WI38 (cell line): ENCODE measurements around the gene FZD8.
"Not testable (repeated sequence)": the region's sequence is repeated elsewhere in the genome, so short reads cannot be mapped to it uniquely, and the experiment has no call there.

Experiments
- H3K4me3 ChIP-seq: 2 replicates; pipeline ENCODE4 v1.5.1; 2011; ENCODE audit warnings: low read depth, mild to moderate bottlenecking, control low read depth, low read length
- TF ChIP-seq, protein P1 (sequence below): IDR thresholded peaks from 2 replicates; pipeline ENCODE4 v1.5.1; 2012; ENCODE audit warnings: low read depth, mild to moderate bottlenecking, control low read depth, low read length

FZD8 gene, protein sequence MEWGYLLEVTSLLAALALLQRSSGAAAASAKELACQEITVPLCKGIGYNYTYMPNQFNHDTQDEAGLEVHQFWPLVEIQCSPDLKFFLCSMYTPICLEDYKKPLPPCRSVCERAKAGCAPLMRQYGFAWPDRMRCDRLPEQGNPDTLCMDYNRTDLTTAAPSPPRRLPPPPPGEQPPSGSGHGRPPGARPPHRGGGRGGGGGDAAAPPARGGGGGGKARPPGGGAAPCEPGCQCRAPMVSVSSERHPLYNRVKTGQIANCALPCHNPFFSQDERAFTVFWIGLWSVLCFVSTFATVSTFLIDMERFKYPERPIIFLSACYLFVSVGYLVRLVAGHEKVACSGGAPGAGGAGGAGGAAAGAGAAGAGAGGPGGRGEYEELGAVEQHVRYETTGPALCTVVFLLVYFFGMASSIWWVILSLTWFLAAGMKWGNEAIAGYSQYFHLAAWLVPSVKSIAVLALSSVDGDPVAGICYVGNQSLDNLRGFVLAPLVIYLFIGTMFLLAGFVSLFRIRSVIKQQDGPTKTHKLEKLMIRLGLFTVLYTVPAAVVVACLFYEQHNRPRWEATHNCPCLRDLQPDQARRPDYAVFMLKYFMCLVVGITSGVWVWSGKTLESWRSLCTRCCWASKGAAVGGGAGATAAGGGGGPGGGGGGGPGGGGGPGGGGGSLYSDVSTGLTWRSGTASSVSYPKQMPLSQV

DNA sequence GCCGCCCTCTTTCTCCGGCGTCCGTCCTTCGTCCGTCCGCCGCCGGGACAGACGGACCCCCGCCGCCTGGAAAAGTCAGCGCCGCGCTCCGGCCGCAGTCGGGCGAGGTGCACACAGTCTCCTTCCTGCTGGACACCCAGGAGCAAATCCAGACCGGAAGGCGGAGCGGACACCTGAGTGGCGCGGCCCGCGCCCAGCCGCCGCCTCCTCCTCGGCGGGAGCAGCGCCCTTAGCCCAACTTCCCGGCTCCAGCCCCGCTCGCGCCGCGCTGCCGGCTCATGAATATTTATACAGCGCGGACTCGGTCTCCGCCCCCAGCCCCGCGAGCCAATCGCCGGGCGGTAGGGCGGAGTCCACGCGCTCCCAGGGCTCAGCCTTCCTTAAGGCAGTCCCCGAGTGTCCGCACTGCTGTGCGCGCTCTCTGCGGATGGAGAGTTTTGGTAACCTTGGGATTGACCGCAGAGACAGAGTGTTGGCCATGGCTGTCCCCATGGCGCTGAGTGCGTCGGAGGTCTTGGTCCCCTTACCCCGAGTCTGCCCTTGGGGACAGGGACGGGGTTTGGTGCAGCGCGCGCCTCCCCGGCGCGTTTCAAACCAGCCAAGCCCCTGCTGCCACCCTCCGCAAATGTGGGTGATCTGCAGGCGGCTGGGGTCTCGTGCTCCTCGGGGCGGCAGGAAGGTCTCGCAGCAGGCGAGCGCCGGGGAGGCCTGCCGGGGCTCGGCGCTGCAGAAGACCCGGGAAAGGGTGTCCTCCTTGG, at the start of gene FZD8:
FZD8 (minus strand) TSS at position 262 of the 758 bp plus-strand sequence. CDS start 867 bp downstream, outside the sequence.
- TF ChIP-seq, protein P1, sequence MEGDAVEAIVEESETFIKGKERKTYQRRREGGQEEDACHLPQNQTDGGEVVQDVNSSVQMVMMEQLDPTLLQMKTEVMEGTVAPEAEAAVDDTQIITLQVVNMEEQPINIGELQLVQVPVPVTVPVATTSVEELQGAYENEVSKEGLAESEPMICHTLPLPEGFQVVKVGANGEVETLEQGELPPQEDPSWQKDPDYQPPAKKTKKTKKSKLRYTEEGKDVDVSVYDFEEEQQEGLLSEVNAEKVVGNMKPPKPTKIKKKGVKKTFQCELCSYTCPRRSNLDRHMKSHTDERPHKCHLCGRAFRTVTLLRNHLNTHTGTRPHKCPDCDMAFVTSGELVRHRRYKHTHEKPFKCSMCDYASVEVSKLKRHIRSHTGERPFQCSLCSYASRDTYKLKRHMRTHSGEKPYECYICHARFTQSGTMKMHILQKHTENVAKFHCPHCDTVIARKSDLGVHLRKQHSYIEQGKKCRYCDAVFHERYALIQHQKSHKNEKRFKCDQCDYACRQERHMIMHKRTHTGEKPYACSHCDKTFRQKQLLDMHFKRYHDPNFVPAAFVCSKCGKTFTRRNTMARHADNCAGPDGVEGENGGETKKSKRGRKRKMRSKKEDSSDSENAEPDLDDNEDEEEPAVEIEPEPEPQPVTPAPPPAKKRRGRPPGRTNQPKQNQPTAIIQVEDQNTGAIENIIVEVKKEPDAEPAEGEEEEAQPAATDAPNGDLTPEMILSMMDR = no peak
- H3K4me3 ChIP-seq = peak within 1 kb of the TSS; percentile 73

DNA sequence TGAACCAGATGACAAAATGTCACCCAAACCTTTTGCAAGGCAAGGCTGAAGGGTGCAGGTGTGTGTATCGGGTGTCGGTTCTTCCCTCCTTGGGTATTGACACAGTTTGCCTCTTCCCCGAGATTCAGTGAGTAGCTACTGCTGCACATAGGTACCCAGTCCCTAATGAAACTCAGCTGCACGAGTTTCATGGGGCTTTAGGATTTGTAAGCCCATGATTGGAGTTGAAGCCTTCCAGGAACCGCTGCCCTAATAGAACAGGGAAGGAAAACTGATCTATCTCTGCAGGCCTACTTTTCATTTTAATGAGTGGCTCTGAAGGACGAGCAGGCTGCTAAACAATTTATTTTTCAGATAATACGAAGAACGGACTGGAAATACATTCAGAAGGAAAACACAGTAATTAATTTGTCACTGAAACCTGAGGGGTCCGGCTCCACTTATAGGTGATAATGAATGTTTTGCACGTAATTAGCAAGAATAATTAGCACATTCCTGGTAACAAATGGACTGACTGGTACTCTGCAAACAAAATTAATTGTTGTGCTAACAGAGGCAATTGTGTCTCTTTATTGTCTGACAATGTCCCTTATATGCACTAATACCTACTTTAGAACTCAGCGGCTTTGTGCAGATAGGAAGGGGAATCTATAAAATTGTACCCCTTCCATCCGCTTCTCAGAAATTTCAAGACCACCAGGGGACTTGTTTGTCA, 49.6 kb upstream of the FZD8 start:
- H3K4me3 ChIP-seq = no peak overlapping the region
- TF ChIP-seq, protein P1 = no peak

DNA sequence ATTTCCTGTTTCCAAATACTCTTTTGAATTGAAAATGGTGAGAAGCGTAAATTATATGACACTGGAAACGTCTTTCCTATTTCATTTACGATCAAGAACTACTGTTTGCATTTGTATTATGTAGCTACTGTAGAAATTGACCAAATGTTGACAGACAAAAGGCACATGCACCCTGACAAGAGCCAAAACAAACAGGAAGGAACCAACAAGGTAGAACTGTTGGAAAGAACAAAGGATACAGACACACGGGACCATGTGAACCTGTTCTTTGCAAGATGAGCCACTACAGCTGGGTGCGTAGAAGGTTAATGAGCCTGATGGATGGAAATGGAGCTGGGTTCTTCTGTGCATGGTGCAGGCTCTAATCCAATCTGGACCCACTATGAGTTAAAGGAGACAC, 48.4 kb upstream of the FZD8 start:
- H3K4me3 ChIP-seq = no peak overlapping the region
- TF ChIP-seq, protein P1 = no peak

DNA sequence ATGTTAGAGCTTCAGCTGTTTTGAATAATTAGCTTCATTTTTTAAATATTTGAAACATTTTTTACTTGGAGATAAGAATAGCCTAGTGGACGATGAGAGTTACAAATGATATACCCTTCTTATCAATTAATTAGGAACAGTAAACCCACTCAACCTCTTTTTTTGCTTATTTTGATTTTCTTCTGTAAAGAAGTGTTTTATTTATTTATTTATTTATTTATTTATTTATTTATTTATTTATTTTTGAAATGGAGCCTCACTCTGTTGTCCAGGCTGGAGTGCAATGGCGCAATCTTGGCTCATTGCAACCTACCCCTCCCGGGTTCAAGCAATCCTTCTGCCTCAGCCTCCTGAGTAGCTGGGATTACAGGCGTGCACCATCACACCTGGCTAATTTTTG, 43.8 kb upstream of the FZD8 start:
- not testable (repeated sequence) for H3K4me3 ChIP-seq

DNA sequence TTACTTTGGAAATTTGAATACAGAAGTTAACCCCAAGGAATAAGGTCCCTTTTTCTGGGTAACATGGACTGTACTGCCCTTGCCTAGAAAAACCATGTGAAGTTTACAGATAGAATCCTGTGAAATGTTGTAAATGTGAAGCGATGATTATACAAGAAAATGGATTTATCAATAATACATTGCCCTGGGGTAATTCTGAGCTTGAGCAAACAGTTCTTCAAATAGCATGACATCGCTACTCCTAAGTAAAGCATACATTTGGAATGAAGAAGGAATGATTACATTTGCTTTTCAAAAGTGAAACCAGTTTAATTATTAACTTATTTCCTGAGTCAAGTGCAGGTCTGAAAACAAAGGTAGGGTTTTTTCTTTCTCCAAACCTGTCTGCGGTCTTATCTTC, 43.3 kb upstream of the FZD8 start:
- TF ChIP-seq, protein P1 = no peak
- H3K4me3 ChIP-seq = no peak overlapping the region

DNA sequence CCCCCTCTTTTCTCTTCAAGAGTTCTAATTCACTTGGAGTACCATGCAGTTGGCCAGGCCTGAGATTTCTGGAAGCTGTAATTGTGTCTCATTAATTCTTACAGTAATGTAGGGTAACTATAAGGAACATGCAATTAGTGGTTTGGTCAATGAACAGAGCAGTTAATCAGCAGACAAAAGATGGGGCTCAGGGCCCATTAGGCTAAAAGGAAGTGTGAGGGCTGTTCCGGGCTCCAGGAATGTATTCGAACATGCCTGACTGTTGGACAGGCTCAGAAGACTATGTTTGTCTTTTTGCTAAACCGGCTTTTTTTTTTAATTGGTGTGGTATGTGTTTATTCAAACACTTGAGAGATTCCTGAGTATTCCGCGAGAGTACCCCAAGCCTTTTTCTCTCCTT, 42.5 kb upstream of the FZD8 start:
- TF ChIP-seq, protein P1 = no peak
- H3K4me3 ChIP-seq = no peak overlapping the region

DNA sequence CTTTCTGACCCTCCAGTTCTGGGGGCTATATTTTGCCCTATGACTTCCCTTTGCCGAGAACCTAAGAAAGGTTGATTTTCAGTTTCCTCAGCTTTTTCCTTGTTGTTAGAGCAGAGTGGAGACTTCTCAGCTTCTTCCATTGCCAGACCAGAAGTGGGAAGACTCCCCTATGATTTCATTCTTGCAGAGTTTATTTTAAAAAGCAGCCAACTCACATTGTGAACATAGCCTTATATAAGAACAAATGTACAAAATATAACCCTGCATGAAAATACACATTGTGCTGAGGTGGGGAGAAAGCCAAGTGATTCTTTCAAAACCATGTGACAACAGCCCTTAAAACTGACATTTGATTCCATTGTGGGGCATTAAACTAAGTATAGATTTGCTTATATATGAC, 33.8 kb upstream of the FZD8 start:
- TF ChIP-seq, protein P1 = no peak
- H3K4me3 ChIP-seq = no peak overlapping the region
